ENCODE measurements around the gene SLC66A2.

The SLC66A2 gene

DNA sequence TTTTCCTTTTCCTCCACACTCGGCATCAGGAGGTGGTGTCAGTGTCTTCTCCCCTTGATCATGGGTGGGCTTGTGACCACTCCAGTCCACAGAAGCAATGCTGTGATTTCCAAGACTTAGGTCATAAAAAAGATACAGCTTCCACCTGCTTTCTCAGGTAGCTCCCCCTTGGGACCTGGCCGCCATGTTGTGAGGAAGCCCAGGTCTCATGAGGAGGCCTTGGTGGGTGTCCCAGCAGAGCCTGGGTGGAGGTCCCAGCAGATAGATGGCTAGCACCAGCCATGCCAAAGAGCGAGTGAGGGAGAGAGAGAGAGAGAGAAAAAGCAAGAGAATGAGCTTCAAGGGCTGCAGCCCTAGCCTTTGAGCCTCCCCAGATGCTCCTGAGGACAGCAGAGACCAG, 16.0 kb downstream of the SLC66A2 start:
- DNase-seq = no peak

DNA sequence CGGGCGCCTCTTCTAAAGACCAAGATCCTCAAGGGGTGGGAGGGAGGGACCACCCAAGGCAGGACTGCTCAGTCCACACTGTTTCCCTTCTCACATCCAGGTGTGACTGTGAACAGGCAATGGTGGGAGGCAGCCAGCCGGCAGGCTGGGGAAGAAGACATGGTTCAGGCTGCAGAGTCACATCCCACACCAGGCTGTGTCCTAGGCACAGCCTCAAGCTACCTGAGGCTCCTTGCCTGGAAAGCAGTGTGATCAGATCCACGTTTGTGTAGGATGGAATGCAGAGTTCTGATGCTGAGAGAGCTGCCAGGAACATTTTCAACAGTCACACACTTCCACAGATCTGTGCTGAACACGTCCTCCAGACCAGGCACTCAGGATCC, 16.4 kb downstream of the SLC66A2 start:
- no peak for DNase-seq

DNA sequence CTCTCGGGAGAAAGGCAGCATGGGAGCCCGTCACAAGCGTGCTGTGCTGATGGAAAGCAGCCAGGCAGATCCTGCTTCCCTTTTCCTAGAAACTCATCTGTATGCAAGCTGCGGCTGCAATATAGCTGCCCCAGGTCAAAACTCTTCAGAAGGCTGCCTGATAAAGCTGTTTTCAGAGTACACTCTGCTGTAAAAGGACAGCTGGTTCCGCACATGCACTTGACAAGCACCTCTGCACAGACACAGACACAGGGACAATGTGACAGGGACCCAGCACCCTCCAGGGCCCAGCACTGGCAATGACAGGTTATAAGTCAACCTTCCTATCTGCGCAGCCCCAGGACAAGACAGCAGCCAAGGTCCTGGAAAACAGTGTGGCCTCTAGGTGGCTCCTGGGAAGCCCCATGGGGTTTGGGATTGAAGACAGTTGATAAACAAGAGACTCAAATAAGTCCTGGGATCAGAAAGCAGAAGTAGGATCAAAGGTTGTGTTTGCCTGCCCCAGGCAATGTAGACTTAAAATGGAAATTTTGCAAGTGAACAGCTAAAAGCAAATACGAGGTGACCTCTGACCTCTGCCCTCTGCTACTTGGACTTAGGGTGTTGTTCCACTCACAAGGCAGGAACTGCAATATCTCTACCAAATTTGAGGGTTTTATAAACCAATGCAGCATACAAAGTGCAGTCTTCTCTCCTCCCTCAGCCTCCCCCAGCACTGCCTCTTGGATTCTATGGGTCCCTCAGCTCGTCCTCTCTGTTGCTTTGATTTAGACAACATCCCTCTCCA, 16.9 kb downstream of the SLC66A2 start:
- DNase-seq = no peak

DNA sequence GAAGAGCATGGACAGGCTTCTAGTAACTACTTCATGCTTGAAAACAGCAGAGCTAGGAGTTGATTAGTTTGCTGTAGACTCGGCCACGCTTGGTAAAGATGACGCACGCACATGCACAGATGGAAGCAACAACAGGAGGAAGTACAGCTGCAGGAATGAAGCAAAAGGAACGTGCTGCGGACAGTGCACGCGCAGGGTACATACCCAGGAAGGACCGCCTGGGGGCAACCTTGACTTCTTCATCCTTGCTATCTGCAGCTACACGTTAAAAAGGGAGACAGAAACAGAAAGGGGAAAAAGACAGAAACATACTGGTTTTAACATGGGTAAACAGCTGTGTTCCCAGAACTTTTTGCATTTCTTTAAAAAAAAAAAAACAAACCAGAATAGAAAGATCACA, 17.7 kb downstream of the SLC66A2 start:
- DNase-seq = no peak

DNA sequence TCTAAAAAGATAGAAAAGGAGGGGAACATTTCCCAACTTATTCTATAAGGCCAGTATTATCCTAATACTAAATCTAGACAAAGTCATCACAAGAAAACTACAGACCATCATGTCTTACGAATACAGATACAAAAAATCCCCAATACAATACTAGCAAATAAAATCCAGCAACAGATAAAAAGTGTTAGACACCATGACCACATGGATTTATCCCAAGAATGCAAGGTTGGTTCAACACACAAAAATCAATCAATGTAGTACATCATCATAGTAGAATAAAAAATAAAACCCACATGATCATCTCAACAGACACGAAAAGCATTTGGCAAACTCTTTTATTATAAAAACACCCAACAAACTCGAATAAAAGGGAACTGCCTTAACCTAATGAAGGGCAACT, 18.5 kb downstream of the SLC66A2 start:
- DNase-seq = no peak

DNA sequence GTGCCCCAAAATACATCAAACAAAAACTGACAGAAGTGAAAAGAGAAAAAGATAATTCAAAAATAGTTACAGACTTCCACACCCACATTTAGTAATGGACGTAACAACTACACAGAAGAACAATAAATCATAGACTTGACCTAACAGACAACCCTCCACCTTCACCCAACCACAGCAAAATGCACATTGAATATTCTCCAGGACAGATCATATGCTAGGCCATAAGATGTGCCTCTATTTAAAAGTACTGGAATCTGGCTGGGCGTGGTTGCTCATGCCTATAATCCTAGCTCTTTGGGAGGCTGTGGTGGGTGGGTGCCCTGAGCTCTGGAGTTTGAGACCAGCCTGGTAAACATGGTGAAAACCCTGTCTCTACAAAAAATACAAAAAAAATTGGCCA, 20.0 kb downstream of the SLC66A2 start:
- DNase-seq = no peak

DNA sequence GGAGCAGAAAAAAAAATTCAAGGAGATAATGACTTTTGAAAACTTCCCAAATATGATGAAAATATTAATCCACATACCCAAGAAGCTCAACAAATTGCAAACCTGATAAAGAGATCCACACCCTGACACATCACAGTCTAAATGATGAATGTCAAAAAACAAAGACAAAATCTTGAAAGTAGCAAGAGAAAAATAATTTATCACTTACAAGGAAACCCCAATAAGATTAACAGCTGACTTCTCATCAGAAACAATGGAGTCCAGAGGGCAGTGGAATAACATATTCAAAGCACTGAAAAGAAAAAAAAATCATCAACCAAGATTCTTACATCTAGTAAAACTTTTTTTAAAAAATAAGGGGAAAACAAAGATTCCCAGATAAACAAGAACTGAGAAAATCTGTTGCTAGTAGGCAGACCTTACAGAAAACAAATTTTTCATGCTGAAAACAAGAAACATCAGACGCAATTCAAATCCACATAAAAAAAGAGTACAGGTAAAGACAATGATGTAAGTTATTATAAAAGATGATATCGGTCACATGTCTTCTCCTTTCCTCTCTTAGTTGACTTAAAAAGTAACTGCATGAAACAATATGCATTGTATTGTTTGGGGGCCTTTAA, 21.3 kb downstream of the SLC66A2 start:
- no peak for DNase-seq

DNA sequence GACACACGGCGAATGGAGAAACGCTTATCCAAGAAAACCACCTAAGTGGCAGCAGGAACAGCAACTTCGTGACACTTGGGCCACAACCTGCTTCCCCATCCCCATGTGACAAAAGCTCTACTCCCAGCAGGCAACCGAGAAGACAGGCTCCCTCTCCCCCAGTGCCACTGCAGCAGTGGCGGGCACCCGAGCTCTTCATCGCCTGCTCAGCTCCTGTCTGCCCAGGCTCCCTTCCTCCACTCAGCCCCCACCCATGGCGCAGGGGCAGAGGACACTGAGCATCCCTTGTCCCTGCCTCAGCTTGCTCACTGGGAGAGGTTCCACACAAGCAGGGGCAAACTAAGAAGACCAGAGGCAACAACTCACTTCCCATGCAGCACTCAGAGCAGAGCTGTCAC, 22.9 kb downstream of the SLC66A2 start:
- no peak for DNase-seq

DNA sequence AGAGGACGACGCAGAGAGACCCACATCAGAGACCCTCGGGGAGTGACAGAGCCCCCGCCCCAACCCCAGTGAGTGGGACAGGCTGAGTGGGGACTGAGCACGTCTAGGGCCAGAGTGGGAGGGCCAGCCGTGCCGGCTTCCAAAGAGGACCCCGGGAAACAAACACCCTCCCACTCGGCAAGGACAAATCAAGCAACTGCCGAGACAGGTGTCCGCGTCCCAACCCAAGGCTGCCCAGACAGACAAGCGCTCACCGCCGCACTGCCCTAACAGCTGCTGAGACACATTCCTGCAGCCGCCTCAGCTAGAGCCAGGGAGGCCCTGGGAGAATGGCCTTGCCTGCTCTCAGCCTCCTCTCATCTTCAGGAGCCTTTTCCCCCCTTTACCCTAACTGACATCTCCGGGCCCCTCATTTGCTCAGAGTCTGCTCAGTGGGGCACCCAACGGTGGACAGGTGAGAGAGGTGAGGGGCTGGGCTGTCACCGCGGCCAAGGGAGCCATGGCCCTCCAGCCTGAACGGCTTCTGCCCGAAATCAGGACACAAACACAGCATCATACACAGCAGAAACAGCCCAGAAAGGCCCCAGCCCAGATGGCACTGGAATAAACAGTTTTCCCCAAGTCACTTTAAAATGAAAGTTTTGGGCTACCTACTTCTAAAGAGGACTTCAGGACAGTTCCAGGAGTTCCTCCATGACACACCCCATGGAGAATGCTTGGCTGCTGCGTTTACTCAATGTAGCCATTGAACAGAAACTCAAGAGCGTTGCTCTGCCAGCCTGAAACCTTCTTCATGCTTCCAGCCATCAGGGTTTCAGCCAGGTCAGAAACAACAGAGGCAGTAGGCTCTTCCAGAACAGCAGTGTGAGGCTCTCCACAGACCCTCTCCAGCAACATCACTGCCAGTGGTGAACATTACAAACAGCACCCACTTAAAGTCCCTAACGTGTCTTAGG, 23.6 kb downstream of the SLC66A2 start:
- DNase-seq = peak; percentile 1

DNA sequence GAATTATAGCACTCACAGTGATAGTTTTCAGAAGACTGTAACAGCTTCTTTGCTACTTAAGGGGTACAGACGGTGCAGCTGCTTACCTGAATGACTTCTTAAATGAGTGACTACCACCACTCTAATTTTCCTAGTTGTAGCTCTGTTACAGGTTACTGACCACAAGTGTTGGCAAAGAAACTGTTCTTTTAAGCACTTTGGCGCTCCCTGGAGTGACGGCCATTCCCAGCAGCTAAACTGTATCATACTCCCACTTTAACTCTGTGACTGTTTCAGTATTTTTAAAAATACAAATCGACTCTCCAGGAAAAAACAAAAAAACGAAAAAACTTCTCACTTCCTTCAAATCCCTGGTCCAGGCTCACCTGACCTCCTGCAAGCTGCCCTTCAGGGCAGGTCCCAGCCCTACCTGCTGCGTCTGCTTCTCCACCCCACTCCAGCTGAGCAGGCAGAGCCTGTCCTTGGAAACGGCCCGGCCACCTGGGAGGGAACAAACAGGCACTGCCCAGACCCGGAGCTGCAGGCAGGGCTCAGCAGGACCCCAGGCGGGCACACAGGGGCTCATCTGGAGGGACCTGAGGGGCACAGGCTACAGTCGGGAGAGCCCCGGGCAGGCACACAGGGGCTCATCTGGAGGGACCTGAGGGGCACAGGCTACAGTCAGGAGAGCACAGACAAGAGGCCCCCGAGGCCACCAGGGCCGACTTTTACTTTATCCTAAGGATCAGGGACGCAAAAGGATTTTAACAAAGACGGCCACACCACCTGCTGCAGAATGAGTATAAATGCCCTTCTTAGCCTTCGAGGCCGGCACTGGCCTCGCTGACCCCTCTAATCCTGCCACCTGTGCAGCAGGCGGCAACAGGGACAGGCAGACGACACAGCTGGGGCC, 24.5 kb downstream of the SLC66A2 start:
- DNase-seq = peak; percentile 5

DNA sequence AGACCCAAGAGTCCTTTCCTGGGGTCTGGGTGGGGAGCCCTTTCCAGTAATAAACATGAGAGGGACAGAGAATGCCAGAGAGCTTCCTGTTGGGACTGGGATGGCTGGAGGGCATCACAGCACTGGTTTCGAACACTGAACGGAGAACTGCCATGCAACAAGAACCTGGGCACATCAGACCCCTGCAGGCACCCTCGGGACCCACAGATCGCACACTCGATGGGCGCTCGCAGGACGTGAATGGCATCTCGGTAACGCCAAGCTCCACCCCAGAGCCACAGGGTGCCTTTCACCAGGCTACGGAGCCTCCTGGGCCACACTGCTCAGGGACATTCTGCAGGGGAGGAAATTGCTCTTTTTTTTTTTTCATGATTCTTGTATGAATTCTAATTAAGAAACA, 25.1 kb downstream of the SLC66A2 start:
- peak; percentile 1 for DNase-seq

DNA sequence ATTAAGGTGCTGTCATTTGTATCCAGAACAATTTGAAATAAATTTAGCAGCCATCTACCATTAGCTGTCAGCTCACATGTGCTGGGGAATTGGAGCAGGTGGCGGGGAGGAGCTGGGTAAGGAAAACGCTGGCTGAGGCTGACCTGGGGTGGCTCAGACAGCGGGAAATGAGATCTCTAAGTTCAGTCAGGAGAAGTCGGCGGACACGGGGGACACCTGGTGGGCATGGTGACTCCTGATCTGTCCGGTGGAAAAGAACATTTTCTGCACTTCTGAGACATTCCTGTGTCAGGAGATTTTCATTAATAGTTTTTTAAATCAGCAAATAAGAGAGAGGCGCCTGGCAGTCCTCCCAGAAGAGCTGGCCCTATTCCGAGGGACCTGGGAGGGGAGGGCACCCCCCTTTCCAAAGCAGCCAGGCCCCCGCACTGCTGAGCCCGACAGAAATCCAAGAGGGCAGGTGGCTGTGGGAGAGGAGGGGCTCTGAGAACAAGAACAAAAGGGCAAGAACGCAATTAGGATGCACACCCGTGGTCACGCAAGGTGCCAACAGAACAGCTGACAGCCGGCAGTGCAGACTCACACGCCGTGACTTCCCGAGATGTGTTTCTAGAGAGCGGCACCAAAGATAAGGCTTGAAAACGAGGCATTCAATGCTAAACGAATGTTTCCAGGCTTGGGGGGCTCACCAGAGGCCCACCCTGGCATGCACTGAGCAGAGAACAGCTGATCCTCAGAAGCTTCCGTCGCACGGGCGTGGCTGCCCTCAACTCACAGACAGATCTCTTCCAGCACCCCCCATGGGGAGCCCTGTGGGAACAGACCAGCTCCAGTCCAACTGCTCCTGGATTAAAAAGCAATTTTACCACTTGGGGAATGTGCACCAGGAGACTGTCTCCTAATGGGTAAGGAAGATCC, 26.4 kb downstream of the SLC66A2 start:
- DNase-seq = peak; percentile 5

DNA sequence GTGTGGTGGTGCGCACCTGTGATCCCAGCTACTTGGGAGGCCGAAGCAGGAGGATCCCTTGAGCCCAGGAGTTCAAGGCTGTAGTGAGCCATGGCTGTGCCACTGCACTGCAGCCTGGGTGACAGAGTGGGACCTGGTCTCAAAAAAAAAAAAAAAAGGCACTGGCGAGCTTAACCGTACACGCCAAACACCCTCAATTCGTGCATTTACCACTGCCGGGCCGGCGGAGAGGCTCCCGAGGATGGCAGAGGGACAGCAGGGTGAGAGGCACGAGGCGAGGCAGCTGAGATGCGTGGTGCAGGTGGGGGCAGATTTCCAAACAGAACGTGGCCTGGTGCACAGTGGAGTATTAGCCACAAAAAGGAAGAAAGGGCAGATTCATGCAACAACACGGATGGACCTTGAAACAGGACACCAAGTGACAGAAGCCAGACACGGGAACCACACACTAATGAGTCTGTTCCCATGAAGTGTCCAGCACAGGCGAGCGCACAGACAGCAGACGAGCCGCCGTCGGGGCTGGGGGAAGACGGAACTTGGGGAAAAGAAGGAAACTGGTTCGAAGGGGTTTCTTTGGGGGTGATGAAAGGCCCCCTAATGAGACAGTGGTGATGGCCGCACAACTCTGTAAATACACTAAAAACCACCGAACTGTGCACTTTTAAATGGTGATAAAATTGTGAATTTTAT, 27.4 kb downstream of the SLC66A2 start:
- DNase-seq = no peak

DNA sequence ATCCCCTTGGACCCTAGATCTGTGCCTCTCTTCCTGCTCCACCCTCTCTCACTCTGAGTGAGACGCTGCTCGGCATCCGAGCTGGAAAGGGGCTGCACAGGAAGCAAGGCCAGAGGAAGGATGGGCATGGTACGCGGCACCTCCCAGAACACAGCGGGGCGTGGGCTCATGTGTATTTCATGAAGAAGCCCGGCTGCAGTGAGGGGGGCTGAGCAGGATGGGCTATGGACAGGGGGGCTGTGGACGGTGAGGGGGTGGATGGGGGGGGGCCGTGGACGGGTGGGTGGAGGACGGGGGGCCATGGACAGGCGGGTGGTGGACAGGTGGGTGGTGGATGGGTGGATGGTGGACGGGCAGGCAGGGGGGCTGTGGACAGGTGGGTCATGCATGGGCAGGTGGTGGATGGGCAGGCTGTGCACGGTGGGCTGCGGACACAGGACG, 28.5 kb downstream of the SLC66A2 start:
- peak; percentile 4 for DNase-seq

DNA sequence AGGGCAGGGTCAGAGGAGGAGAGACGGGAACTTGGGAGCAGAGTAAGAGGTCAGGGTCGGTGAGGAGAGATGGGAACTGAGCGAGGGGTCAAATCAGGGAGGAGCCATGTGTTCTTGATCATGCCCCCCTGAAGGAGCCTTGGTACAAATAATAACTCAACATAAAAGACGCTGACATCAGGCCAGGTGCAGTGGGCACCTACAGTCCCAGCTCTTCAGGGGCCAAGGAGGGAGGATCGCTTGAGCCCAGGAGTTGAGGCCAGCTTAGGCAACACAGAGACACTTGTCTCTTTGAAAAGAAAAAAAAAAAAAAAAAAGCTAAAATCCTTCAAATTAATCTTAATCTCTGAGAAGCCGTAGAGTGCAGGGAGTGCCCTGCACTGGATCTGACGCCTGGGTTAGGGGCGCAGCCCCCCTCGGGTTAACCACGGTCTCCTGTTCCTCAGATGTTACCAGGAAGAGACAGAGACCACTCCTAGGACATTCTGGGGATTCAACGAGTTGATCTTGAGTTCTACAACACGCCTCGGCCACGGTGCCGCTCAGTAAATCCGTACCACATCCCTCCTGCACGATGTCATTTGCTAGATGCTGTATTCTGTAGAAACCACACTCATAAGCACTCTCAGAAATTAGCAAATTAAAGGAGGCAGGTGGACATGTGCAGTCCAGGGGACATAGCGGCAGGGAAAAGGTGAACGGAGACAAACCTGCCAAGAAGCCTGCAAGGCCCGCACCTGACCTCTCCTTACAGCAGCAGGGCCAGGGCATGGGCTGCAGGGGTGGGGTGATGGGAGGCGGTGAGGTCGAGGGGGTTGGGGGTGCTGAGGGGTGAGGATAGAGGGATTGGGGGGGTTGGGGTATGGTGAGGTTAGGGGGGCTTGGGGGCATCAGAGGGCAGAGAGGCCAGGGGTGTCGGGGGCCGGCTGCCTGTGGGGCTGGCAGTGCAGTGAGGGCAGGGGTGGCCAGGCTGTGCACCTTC, 29.2 kb downstream of the SLC66A2 start:
- DNase-seq = peak; percentile 6

DNA sequence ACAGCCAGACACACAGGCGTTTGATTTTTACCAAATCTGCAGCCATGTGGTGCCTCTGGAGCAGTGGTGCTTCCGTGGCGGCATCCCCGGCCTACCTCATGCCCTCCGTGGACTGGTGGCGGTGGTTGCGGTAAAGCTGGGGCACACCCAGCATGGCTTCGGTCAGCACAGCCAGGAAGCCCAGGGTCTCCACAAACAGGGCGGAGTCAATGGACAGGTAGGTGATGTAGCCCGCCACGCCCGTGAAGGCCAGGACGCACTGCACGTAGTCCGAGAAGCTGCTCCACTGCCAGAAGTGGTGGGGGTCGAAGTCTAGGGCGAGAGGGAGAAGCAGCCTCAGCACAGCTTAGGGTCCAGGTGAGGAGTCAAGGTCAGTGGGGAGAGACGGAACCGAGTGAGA, 32.4 kb downstream of the SLC66A2 start:
- DNase-seq = peak; percentile 7

DNA sequence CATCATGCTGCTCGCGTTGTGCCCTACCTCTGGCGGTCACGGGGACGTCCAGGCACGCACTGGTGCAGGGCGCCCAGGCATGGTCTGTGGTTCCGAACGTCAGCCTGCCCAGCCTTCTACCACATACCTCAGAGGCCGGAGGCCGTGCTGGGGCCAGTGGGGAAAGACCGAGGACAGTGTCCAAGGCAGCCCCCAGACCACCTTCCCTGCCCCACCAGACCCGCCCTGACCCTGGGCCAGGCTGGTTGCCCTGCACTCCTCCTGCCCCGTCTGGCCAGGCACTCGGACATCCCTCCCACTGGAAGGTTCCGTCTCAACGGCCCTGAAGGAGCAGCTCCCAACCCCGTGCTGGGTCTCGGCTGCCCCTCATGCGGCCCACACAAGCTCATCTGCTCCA, 32.8 kb downstream of the SLC66A2 start:
- DNase-seq = peak; percentile 6

DNA sequence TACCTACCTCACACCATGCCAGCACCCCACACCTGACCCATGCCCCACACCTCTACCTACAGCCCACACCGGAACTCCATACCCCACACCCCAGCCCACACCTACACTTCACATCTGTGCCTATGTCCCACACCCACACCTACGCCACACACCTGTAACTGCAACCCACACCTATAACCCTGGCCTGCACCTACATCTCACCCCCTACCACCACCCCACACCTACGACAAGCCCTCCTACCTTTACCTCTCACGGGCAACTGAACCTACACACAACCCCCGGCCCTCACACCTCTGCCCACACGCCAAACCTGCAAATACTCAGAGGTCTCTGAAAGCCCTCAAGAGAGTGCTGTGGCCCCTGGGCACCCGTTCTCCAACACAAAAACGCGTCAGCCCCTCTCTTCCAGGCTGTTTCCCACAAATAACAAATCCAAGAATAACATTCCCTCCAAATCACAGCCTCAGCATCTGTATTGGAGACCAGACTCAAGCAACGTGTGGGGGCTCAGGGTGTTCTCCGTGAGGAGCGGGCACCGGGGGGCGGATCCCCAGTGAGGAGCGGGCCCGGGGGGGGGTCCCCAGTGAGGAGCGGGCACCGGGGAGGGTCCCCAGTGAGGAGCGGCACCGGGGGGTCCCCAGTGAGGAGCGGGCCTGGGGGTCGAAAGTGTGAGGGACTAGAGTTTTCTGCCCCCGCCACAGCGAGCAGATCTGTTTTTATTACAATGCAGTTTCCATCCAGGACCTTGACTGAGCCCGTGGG, 33.4 kb downstream of the SLC66A2 start:
- no peak for DNase-seq

Measured in activated CD4-positive, alpha-beta T cell treated with anti-CD3 and anti-CD28 coated beads for 1 hour (primary cell).